HepG2 (cell line): ENCODE results near the gene CRIP1. TPM values are rescaled to one million over a fixed set of nuclear protein-coding genes. Genes with fewer than 3 reads are reported as not detected.

ENCODE experiments used
- ATF7-NPFF ChIP-seq: sonication (generic); formaldehyde crosslinking; IDR thresholded peaks from 2 replicates; pipeline ENCODE4 v1.8.1; 2023; ENCODE audit warnings: mild to moderate bottlenecking, low read depth, missing genetic modification reagents, moderate library complexity
- CHCHD3 ChIP-seq: sonication (generic); formaldehyde crosslinking; IDR thresholded peaks from 2 replicates; pipeline ENCODE4 v1.8.0; 2022; ENCODE audit warnings: mild to moderate bottlenecking, missing genetic modification reagents, moderate library complexity
- EED ChIP-seq: sonication (generic); formaldehyde crosslinking; IDR thresholded peaks from 2 replicates; pipeline ENCODE4 v1.5.0; 2020; ENCODE audit warnings: mild to moderate bottlenecking, missing genetic modification reagents
- GZF1 ChIP-seq: sonication (generic); formaldehyde crosslinking; IDR thresholded peaks from 2 replicates; pipeline ENCODE4 v1.5.1; 2020; ENCODE audit warnings: mild to moderate bottlenecking, missing genetic modification reagents
- MYNN ChIP-seq: sonication (generic); formaldehyde crosslinking; IDR thresholded peaks from 2 replicates; pipeline ENCODE4 v1.4.0; 2020; ENCODE audit warnings: mild to moderate bottlenecking, low read depth, missing genetic modification reagents
- NFE2L1 ChIP-seq: sonication (generic); formaldehyde crosslinking; IDR thresholded peaks from 2 replicates; pipeline ENCODE4 v1.4.0; 2020; ENCODE audit warnings: missing genetic modification reagents, mild to moderate bottlenecking, borderline replicate concordance
- SP140L ChIP-seq: sonication (generic); formaldehyde crosslinking; IDR thresholded peaks from 2 replicates; pipeline ENCODE4 v1.4.0; 2020; ENCODE audit warnings: missing genetic modification reagents, borderline replicate concordance
- SRSF4 ChIP-seq: fragments of 200-400 bp; formaldehyde crosslinking; IDR thresholded peaks from one replicate; pipeline ENCODE4 v1.6.1; 2018; ENCODE audit warnings: mild to moderate bottlenecking, low read depth, low read length, moderate library complexity; ENCODE audit not compliant: poor library complexity, severe bottlenecking
- ZNF136 ChIP-seq: sonication (generic); formaldehyde crosslinking; IDR thresholded peaks from 2 replicates; pipeline ENCODE4 v1.8.1; 2022; ENCODE audit warnings: low read depth, mild to moderate bottlenecking, moderate library complexity, missing genetic modification reagents
- ZNF484 ChIP-seq: sonication (generic); formaldehyde crosslinking; IDR thresholded peaks from 2 replicates; pipeline ENCODE4 v1.5.1; 2020; ENCODE audit warnings: mild to moderate bottlenecking, low read depth, missing genetic modification reagents, borderline replicate concordance
- ZNF616 ChIP-seq: sonication (generic); formaldehyde crosslinking; IDR thresholded peaks from 2 replicates; pipeline ENCODE4 v1.5.0; 2020; ENCODE audit warnings: low read depth, mild to moderate bottlenecking, missing genetic modification reagents
- ZNF761 ChIP-seq: sonication (generic); formaldehyde crosslinking; conservative IDR thresholded peaks from 2 replicates; pipeline ENCODE4 v1.4.0; 2020; ENCODE audit warnings: mild to moderate bottlenecking, missing genetic modification reagents
- ZNF816 ChIP-seq: sonication (generic); formaldehyde crosslinking; IDR thresholded peaks from 2 replicates; pipeline ENCODE4 v1.8.0; 2022; ENCODE audit warnings: missing genetic modification reagents, mild to moderate bottlenecking, borderline replicate concordance
- polyA plus RNA-seq, 8 experiments: library from polyadenylated mRNA; depleted of rRNA in 3 of 8; stranded (reverse) in 7 of 8; unstranded in 1 of 8; fragments of >200 nt; fragmentation: Illumina TruSeq in 4 of 8; extraction: Trizol in 4 of 8; gene quantifications; 2 replicates each; pipeline versions ENCODE4 v1.2.1 to v1.2.3, GENCODE V29; 2011 to 2016; ENCODE audit warnings: low read depth in 4 of 8, missing spikeins in 1 of 8, mixed read lengths in 1 of 8; ENCODE audit not compliant: insufficient read depth in 1 of 8
- total RNA-seq, 5 experiments: library from RNA; depleted of rRNA; stranded (reverse); fragments of >200 nt; fragmentation: Illumina TruSeq; extraction: Trizol; gene quantifications; 2 replicates each; pipeline ENCODE4 v1.2.3, GENCODE V29; 2016; ENCODE audit warnings: low read depth in 1 of 5
- TF ChIP-seq, protein P1 (sequence below): sonication (generic); formaldehyde crosslinking; IDR thresholded peaks from 2 replicates; pipeline ENCODE4 v1.4.0; 2020; ENCODE audit warnings: missing genetic modification reagents
- TF ChIP-seq, protein P2 (sequence below): sonication (generic); formaldehyde crosslinking; IDR thresholded peaks from 2 replicates; pipeline ENCODE4 v1.4.0; 2020; ENCODE audit warnings: missing genetic modification reagents, borderline replicate concordance
- TF ChIP-seq, protein P3 (sequence below): sonication (generic); formaldehyde crosslinking; IDR thresholded peaks from 2 replicates; pipeline ENCODE4 v1.5.0; 2020; ENCODE audit warnings: missing genetic modification reagents
- TF ChIP-seq, protein P4 (sequence below): sonication (generic); formaldehyde crosslinking; IDR thresholded peaks from 2 replicates; pipeline ENCODE4 v1.4.0; 2020; ENCODE audit warnings: missing genetic modification reagents
- TF ChIP-seq, protein P5 (sequence below): sonication (generic); formaldehyde crosslinking; IDR thresholded peaks from 2 replicates; pipeline ENCODE4 v1.5.1; 2020; ENCODE audit warnings: missing genetic modification reagents, mild to moderate bottlenecking, borderline replicate concordance

The CRIP1 gene
- total and polyA plus RNA-seq, 2 of the 13 experiments (the other 11 are each of a cell fraction or from before 2014, with no cell fraction given), result 53.9 to 59.5 TPM

DNA sequence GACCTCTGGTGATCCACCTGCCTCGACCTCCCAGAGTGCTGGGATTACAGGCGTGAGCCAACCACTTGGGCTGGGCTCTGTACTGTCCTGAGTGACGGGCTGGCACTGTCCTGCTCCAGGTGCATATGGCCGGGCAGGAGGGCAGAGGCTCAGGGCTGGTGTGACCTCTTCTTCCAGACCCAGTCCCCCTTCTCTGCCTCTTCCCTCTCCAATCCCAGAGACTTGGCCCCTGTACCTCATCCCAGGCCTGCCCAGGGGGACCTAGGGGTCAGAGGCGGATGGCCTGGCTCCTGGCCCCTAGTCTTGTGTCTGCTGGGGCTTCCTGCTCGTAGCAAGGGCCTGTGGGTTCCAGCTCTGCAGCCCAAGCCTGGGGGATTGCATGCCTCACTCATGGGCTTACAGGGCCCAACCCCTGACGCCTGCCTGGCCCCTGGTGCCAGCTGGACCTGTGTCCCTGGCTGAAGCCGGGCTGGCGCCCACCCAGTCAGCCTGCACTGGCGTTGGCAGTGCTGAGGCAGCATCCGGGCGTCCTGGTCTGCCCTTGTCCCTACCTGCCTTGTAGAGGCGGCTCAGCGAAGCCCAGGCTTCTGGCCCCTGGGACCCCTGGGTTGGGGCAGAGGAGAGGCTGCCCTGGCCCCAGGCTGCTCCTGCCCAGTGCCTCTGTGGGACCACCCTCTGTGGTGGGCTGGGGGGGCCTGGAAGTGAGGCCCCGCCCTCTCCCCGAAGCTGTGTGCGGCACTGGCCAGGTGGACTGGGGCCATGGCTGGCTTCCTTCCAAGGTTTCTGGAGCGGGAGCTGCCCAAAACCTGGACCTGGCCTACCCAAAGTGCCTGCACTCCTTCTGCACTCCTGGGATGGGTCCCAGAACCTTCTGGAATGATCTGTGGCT is 8.7 kb downstream of the CRIP1 start (continued):
- TF ChIP-seq, protein P1, sequence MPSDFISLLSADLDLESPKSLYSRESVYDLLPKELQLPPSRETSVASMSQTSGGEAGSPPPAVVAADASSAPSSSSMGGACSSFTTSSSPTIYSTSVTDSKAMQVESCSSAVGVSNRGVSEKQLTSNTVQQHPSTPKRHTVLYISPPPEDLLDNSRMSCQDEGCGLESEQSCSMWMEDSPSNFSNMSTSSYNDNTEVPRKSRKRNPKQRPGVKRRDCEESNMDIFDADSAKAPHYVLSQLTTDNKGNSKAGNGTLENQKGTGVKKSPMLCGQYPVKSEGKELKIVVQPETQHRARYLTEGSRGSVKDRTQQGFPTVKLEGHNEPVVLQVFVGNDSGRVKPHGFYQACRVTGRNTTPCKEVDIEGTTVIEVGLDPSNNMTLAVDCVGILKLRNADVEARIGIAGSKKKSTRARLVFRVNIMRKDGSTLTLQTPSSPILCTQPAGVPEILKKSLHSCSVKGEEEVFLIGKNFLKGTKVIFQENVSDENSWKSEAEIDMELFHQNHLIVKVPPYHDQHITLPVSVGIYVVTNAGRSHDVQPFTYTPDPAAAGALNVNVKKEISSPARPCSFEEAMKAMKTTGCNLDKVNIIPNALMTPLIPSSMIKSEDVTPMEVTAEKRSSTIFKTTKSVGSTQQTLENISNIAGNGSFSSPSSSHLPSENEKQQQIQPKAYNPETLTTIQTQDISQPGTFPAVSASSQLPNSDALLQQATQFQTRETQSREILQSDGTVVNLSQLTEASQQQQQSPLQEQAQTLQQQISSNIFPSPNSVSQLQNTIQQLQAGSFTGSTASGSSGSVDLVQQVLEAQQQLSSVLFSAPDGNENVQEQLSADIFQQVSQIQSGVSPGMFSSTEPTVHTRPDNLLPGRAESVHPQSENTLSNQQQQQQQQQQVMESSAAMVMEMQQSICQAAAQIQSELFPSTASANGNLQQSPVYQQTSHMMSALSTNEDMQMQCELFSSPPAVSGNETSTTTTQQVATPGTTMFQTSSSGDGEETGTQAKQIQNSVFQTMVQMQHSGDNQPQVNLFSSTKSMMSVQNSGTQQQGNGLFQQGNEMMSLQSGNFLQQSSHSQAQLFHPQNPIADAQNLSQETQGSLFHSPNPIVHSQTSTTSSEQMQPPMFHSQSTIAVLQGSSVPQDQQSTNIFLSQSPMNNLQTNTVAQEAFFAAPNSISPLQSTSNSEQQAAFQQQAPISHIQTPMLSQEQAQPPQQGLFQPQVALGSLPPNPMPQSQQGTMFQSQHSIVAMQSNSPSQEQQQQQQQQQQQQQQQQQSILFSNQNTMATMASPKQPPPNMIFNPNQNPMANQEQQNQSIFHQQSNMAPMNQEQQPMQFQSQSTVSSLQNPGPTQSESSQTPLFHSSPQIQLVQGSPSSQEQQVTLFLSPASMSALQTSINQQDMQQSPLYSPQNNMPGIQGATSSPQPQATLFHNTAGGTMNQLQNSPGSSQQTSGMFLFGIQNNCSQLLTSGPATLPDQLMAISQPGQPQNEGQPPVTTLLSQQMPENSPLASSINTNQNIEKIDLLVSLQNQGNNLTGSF (CRISPR knock-in tag), result peak; percentile 65; the same call in 1 of the 2 replicates
- TF ChIP-seq ZNF761, result no peak
- no peak for TF ChIP-seq SRSF4
- TF ChIP-seq GZF1 (CRISPR knock-in tag), result no peak
- no peak for TF ChIP-seq EED (CRISPR knock-in tag)
- TF ChIP-seq, protein P2, sequence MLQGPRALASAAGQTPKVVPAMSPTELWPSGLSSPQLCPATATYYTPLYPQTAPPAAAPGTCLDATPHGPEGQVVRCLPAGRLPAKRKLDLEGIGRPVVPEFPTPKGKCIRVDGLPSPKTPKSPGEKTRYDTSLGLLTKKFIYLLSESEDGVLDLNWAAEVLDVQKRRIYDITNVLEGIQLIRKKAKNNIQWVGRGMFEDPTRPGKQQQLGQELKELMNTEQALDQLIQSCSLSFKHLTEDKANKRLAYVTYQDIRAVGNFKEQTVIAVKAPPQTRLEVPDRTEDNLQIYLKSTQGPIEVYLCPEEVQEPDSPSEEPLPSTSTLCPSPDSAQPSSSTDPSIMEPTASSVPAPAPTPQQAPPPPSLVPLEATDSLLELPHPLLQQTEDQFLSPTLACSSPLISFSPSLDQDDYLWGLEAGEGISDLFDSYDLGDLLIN (CRISPR knock-in tag), result no peak
- no peak for TF ChIP-seq ZNF136
- TF ChIP-seq ATF7-NPFF (CRISPR knock-in tag), result peak; percentile 54; the same call in 1 of the 2 replicates
- TF ChIP-seq, protein P3, sequence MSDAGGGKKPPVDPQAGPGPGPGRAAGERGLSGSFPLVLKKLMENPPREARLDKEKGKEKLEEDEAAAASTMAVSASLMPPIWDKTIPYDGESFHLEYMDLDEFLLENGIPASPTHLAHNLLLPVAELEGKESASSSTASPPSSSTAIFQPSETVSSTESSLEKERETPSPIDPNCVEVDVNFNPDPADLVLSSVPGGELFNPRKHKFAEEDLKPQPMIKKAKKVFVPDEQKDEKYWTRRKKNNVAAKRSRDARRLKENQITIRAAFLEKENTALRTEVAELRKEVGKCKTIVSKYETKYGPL (CRISPR knock-in tag), result no peak
- no peak for TF ChIP-seq ZNF484 (CRISPR knock-in tag)
- TF ChIP-seq, protein P4, sequence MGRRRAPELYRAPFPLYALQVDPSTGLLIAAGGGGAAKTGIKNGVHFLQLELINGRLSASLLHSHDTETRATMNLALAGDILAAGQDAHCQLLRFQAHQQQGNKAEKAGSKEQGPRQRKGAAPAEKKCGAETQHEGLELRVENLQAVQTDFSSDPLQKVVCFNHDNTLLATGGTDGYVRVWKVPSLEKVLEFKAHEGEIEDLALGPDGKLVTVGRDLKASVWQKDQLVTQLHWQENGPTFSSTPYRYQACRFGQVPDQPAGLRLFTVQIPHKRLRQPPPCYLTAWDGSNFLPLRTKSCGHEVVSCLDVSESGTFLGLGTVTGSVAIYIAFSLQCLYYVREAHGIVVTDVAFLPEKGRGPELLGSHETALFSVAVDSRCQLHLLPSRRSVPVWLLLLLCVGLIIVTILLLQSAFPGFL (CRISPR knock-in tag), result no peak
- no peak for TF ChIP-seq SP140L (CRISPR knock-in tag)
- TF ChIP-seq MYNN (CRISPR knock-in tag), result no peak
- no peak for TF ChIP-seq NFE2L1 (CRISPR knock-in tag)
- 0 out of 2 replicates have a peak, but pooled peaks have one; percentile 36 for TF ChIP-seq CHCHD3 (CRISPR knock-in tag)
- no peak for TF ChIP-seq ZNF816 (CRISPR knock-in tag)
- TF ChIP-seq, protein P5, sequence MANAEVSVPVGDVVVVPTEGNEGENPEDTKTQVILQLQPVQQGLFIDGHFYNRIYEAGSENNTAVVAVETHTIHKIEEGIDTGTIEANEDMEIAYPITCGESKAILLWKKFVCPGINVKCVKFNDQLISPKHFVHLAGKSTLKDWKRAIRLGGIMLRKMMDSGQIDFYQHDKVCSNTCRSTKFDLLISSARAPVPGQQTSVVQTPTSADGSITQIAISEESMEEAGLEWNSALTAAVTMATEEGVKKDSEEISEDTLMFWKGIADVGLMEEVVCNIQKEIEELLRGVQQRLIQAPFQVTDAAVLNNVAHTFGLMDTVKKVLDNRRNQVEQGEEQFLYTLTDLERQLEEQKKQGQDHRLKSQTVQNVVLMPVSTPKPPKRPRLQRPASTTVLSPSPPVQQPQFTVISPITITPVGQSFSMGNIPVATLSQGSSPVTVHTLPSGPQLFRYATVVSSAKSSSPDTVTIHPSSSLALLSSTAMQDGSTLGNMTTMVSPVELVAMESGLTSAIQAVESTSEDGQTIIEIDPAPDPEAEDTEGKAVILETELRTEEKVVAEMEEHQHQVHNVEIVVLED (CRISPR knock-in tag), result no peak
- TF ChIP-seq ZNF616, result no peak
